Head of caudate nucleus (tissue), 42 donors: Measurements from ENCODE around the gene TMEM145.
A peak's percentile ranks its signal among the peaks of the same experiment; 100 is the strongest.

ENCODE experiments used
- DNase-seq, 42 donors: peaks; one replicate each; pipeline versions ENCODE4 v3.0.0 to v3.0.0-alpha.2; 2020 to 2021; ENCODE audit warnings: mixed read lengths in 7 of 42
- intact Hi-C: fragments of 100-400 bp; cut with DNase I; formaldehyde crosslinking; loops from one replicate; pipeline ENCODE4 v1.15.0; 2022

The TMEM145 gene

DNA sequence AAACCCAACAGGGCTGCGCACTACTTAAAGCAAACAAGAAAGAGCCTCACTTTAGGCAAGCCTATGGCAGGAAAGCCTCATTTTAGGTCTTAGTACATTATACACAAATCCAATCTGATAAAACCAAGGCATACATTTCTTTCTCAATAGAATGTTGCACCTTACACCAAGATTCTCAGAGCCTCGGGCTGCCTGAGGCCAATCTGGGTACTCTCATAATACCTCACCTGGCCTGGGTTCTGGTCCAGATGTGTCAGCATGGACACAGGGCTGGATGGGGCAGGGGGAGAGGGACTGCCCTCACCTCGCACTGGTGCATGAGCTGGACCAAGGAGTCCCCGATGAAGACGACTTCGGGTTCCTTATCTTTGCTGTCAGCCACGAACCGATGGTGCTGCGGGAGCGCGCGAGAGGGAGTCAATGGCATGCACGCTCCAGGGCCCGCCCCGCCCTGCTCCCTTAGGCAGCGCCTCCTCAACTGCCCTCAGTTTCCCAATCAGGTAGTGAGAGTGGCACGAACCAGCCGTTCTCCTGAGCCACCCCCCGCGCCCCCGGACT, 11.4 kb upstream of the TMEM145 start, which contains the start of gene PRR19:
Gene PRR19, plus strand, starts transcription at position 487 of the 558 bp plus-strand sequence. CDS start 7,453 bp downstream, outside the sequence.
- peak in 36 of 42 donors; percentile 43 to 84 (median 66) for DNase-seq
- intact Hi-C loops, result no loop called here

- DNase-seq, result peak in 1 of 42 donors; percentile 9
- intact Hi-C loops, result no loop called here
These were observed 10.0 kb upstream of the TMEM145 start for GRCh38 chr19:42303101-42303464.

DNA sequence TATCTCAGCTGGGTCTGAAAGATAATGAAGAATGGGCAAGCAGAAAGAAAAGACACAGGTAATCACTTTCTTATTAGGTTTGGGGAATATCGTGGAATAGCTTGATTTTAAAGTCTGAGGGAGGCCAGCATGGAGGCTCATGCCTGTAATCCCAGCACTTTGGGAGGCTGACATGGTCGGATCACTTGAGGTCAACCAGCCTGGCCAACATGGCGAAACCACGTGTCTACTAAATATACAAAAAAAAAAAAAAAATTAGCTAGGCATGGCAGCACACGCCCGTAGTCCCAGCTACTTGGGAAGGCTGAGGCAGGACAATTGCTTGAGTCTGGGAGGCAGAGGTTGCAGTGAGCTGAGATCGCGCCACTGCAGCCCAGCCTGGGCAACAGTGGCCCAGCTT, 9.2 kb upstream of the TMEM145 start:
- DNase-seq, result no peak
- intact Hi-C loops, result no loop called here

GRCh38 chr19:42306646-42307045, 6.5 kb upstream of the TMEM145 start:
- DNase-seq, result no peak

DNA sequence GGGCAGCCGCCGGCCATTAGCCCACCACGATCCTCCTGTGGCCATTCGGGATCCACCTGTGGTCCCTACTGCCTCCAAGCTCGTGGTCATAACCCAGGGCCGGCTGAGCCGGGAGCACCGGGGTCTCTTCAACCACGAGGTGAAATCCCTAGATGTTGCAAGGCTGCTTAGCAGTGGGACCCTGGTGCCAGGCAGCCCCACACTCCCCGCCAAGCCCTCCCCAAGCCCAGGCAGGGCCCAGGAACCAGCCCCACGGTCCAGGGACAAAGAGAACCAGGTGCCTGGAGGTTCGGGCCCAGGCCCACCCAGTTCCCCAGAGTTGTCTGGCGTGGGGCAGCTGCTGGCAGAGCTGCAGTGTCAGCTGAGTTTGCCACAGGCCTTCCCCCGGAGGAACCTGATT, 3.4 kb upstream of the TMEM145 start:
- intact Hi-C loops, result no loop called here
- DNase-seq, result no peak

More at GRCh38 chr19:42306646-42307045, 6.5 kb upstream of the TMEM145 start:
- intact Hi-C loops, result no loop called here

DNA sequence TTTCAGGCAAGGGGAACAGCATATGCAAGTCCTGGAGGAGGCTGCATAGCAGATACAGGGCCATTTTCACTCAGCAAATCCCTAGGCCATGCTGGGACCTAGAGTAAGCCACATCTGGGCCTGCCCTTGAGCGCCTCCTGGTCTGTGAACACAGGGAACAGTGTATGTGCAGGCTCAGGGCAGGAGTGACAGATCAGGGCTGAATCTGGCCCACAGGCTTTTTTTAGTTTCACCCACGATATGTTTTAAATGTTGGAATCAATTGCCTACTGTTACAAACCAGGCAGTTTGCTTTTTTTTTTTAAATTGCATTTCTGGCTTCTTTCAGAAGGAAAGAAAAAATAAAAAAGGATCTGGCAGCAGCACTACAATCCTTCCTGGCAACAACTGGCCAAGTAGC, 1.5 kb upstream of the TMEM145 start:
- DNase-seq, result peak in 16 of 42 donors; percentile 27 to 83 (median 50)
- intact Hi-C loops, result no loop called here

DNA sequence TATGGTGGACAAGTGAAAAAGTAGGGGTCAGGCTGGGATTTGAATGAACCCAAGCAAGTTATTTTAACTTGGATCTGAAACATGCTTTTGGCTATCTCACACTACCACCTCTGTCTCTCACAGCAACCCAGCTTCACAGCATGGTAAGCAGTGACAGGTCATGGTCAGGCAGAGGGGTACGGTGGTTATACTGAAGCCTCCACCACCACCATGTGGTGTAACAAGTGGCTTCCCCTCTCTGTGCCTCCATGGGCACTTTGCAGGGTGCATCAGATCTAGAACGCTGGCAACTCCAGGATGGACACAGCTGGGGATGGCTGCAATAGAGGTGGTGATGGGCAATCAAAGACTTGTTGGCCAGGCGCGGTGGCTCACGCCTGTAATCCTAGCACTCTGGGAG, 739 bp upstream of the TMEM145 start:
- intact Hi-C loops, result no loop called here
- DNase-seq, result no peak

DNA sequence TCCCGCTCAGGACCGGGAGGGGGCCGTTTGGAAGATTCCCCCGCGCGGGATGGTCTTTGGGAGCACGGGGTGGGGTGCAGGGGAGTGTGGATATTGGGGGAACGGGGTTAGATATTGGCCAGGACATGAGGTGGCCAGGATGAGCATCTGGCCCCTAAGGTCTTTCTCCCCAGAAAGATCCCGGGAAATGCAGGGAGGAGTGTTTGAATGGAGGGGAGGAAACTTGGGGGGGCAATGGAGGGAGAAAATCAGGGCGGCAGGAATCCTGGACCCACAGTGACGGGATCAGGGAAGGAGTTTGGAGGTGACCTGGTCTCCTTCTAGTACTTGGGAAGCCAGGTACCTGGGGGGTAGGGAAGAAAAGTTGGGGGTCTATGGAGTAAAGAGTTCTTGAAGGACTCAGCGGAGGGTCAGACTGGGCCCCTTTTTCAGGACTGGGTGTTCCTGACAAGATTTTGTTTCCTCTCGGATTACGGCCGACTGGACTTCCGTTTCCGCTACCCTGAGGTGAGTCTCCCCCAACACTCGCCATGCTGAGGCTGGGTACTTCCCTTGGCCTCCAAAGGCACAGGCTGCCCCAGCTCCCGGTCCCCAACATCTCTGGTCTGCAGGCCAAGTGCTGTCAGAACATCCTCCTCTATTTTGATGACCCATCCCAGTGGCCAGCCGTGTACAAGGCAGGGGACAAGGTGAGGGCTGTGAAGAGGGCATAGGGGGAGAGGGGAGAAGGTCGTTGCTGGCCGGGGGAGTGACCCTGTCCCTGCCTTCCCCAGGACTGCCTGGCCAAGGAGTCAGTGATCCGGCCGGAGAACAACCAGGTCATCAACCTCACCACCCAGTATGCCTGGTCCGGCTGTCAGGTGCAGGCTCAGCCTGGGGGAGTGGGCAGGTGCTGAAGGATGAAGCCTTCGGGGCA, 989 bp downstream of the TMEM145 start:
- intact Hi-C loops, result no loop called here
- no peak for DNase-seq

DNA sequence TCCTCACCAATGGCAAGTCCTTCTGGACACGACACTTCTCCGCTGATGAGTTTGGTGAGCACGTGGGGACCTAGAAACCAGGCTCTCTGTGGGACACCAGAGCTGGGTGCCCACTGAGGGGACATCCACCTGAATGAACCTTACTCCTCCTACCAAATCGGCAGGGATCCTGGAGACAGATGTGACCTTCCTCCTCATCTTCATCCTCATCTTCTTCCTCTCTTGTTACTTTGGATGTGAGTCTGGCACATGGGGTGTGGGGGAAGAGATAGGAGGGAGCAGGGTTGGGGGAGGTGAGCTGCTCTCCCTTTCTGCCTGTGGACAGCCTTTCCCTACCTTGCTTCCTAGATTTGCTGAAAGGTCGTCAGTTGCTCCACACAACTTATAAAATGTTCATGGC, 1.9 kb downstream of the TMEM145 start:
- intact Hi-C loops, result no loop called here

DNA sequence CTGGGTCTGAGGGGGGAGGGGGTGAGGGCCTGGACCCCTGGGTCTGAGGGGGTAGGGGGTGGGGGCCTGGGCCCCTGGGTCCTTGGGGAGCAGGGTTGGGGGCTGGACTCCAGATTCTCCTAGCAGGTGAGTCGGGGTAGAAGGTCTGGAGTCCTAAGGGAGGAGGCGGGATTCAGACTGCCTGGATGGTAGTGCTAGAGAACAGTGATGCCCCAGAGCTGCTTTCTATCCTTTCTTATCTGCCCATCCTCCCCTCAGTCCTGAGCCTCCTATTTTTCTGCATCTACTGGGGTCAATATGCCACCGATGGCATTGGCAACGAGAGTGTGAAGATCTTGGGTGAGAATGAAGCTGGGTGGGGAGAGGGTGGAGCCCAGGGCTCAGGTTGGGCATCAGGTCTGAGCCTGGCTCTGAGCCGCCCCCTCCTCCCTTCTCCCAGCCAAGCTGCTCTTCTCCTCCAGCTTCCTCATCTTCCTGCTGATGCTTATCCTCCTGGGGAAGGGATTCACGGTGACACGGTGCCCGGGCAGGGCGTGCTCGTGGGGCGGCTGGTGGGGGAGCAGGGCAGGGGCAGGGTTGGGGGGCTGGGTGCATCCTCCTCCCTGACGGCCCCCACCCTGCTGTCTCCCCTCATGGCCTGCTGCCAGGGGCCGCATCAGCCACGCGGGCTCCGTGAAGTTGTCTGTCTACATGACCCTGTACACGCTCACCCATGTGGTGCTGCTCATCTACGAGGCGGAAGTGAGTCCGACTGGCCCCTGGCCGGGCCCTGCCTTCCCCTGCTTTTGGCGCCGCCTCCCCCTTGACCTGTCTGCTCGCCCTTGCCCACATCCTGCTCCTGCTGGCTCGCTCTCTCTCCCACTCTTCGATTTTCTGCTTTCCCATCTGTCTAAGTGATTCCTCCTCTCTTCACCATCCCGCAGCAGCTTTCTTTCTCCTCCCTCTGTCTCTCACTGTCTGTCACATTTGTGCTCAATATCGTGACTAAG, 3.4 kb downstream of the TMEM145 start:
- intact Hi-C loops, result no loop called here
- DNase-seq, result peak in 27 of 42 donors; percentile 19 to 69 (median 38)

More for the DNA sequence above, 1.9 kb downstream of the TMEM145 start:
- no peak for DNase-seq

DNA sequence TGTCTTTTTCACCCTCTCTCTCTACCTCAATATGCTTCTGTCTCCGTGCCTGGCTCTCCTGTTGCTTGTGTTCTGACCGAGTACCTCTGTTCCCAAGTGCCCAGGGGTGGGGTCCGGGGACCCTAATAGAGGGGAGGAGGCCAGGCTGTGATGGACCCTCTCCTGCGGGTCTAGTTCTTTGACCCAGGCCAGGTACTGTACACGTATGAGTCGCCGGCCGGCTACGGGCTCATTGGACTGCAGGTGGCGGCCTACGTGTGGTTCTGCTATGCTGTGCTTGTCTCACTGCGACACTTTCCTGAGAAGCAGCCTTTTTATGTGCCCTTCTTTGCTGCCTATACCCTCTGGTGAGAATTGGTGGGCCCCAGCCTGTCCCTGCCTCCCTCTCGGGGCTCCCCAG, 4.4 kb downstream of the TMEM145 start:
- intact Hi-C loops, result no loop called here
- DNase-seq, result no peak

DNA sequence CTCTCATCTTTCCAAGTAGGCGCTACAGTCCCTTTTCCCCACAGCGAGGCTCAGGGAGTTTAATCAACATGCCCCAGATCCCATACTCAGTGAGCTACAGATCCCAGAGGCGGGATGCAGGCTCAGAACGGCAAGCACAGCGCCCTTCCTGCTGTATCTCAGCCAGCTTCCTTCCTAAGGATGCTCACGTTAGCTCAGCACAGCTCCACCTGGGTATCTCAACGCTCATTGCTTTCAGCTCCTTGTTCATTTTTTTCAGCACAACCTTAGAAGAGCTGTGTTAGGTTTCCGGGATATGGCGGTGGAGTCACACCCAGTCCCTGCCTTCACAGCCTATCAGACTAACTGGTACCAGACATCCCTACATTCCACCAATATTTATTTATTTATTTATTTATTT, 9.2 kb downstream of the TMEM145 start:
- peak in 27 of 42 donors; percentile 24 to 76 (median 42) for DNase-seq
- intact Hi-C loops, result loop anchor here (10.0 kb wide), 1 partner anchor 78 kb away; the partner anchor contains the start of gene GSK3A

GRCh38 chr19:42323473-42323851, 10.4 kb downstream of the TMEM145 start:
- no peak for DNase-seq
- intact Hi-C loops, result loop anchor here (10.0 kb wide), 1 partner anchor 79 kb away; the partner anchor contains the start of gene GSK3A

- peak in 15 of 42 donors; percentile 12 to 52 (median 31) for DNase-seq
- intact Hi-C loops, result loop anchor here (10.0 kb wide), 1 partner anchor 79 kb away; the partner anchor contains the start of gene GSK3A
These were observed 10.9 kb downstream of the TMEM145 start for GRCh38 chr19:42323852-42324654.

DNA sequence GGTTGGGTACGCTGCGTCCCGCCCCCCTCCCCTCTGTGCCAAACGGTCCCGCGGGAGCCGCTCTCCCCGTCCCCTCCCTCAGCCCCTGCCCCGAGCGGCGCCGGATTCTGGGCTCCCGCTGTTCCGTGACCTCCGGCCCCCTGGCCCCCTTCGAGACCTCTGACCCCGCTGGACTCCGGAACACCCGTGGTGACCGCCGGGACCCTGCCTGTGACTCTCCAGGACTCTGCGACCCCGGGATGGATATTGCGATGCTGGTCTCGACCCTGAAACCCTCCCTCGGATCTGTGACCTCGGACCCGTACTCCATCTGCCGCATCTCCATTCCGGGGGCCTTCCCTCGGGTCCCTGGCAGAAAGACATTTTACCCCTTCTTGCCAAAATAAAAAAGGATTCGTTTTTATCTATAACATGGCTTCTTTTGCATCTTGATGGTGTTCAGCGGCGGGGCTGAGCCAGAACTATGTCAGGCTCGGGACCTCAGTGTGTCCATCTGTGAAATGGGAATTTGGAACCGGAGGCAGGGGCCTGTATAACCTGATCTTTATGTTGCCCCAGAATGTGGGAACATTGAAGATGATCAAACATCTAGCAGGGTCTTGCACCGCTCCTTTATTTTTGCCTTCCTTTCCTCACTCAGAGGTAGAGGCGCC, 11.7 kb downstream of the TMEM145 start:
- intact Hi-C loops, result loop anchor here (10.0 kb wide), 1 partner anchor 80 kb away; the partner anchor contains the start of gene GSK3A
- DNase-seq, result peak in 6 of 42 donors; percentile 33 to 53 (median 36)

- intact Hi-C loops, result loop anchor here (10.0 kb wide), 1 partner anchor 81 kb away; the partner anchor contains the start of gene GSK3A
- DNase-seq, result peak; percentile 95 to 99 (median 98)
These were observed 12.3 kb downstream of the TMEM145 start, which contains the start of gene MEGF8 for GRCh38 chr19:42325308-42325895. TSS of gene MEGF8 (plus strand) at chr19:42325635. CDS start at chr19:42326244, 609 bp downstream.
